ENCODE measurements around the gene CETP.
"Not testable (repeated sequence)": the region's sequence is repeated elsewhere in the genome, so short reads cannot be mapped to it uniquely, and the experiment has no call there.

CETP gene

DNA sequence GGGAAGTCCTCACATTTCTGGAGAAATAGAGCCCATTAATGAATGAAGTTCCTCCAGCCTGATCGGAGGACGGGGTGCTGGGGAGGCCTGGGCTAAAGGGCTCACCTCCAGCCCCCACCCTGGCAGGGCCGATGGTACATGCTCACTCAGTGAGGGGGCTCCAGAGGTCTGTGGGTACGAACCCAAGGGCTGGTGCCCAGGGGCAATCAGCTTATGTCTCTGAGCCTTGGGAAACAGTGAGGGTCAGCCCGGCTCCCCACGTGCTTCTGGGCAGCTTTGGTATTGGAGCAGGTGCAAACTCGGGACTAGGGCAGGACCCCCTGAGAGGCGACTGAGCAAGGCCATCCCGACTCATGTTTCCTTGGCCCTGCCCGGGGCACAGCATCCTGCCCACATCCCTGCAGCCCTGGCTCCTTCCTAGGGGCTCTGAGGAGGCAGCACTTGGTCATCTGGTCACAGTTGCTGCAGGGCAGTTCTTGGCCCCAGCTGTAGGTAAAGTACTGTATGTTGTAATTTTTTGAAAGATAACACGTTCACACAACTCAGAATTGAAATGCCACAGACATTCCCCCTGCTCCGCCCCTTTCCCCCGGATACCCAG lies 969 bp upstream of the CETP start:
- no peak for DNase-seq (ENCODE audit: low read depth)

DNA sequence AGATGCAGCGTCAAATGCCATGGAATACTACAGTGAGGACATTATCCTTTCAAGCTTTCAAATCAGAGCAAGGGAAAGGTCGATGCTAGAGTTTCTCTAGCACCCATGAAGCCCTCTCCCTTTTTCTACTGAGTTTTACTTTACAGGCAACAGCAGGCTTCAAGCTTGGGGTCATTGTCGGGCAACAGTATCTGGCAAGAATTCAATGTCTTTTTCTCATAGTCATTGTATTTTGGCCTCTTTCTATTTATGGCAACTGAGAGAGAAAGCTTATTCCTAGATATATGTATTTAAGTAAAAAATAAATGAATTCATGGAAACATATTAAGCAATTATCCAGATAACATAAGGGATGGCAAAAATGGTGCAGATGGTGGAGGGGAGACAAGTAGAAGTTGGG lies 364 bp upstream of the CETP start:
- DNase-seq (ENCODE audit: low read depth) = no peak

GRCh38 chr16:56964243-56965148 lies 2.7 kb downstream of the CETP start:
- peak; percentile 88 for DNase-seq (ENCODE audit: low read depth)

DNA sequence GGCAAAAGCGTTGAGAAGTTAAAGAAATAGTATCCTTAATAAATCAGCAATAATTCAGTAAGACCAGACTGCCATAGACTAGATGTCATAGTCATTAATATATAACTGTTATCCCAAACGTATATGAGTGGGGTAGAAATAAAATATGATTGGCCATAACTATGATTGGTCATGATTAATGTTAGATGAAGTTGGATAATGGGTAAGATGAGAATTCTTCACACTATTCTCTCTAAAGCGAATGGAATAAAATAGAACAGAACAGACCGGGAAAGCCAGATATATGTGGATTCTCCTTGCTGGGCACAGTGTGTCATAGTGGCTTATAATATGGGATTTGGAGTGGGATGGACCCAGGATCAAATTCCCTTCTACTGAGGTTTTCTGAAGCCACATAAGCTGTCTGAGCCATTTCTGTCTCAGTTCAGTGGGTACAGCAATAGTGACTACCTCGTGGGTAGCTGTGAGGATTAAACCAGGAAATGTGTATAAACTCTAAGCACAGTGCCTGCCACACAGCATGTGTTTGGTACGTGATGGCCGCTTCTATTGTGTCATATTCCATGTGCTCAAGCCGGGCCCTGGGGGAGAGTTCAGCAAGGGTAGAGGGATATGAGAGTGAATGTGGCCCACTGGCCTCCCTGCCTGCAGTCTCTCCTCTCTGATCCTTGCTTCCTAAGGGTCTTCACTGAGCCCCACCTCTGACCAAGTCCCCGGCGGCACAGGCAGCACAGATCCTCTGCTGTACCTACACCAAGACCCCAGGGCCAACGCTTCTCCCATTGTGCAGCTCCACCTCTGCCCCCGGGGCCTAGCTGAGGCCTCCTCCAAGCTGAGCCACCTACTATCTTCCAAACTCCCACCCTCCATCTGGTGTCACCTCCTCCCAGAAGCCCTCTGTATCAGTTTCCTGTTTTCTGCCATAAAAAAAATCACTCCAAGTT lies 3.7 kb downstream of the CETP start:
- no peak for DNase-seq (ENCODE audit: low read depth)

DNA sequence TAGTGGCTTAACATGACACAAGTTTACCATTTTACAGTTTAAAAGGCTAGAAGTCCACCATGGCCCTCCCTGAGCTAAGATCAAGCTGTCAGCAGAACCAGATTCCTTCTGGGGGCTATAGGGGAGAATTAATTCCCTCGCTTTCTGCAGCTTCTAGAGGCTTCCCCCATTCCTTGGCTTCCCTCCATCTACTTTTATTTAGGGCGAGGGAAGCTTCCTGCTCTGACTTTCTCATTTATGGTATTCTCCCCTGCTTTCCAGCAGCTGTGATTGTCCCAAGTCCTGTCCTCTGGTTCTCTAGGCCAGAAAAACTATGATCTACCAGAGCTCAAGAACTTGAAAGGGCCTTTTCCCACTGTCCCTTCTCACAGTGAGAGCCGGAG lies 4.3 kb downstream of the CETP start:
- DNase-seq (ENCODE audit: low read depth) = no peak

DNA sequence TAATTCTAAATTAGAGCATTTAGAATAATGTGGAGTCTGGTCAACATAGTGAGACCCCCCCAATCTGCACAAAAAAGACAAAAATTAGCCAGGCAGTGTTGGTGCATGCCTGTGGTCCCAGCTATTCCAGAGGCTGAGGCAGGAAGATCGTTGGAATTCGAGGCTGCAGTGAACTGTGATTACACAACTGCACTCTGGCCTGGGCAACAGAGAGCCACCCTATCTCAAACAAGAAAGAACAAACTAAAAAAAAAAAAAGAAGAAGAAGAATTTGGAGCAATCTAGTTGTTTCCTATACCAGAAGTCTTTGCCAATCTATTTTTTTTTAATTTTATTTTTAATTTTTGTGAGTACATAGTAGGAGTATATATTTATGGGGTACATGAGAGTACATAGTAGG lies 6.0 kb downstream of the CETP start:
- DNase-seq (ENCODE audit: low read depth) = no peak

GRCh38 chr16:56969769-56970168 lies 8.0 kb downstream of the CETP start:
- DNase-seq (ENCODE audit: low read depth) = no peak

- no peak for DNase-seq (ENCODE audit: low read depth)
These were observed 9.4 kb downstream of the CETP start for GRCh38 chr16:56970934-56971767.

- DNase-seq (ENCODE audit: low read depth) = no peak
These were observed 10.0 kb downstream of the CETP start for GRCh38 chr16:56971768-56972043.

- no peak for DNase-seq (ENCODE audit: low read depth)
These were observed 10.9 kb downstream of the CETP start for GRCh38 chr16:56972403-56973293.

GRCh38 chr16:56973294-56973689 lies 11.5 kb downstream of the CETP start:
- DNase-seq (ENCODE audit: low read depth) = no peak

DNA sequence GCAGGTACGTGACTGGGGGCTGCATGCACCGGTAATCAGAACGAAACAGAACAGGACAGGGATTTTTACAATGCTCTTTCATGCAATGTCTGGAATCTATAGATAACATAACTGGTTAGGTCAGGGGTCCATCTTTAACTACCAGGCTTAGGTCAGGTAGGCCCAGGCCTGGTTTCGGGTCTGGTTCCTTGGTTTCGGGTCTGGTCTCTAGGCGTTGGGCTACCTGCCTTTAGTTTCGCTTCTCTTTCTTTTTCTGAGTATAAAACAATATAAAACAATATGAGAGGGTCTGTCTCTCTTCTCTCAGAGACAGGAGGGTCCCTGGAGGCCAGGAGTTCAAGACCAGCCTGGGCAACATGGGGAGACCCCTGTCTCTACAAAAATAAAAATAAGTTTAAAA lies 12.1 kb downstream of the CETP start:
- DNase-seq (ENCODE audit: low read depth) = not testable (repeated sequence)

DNA sequence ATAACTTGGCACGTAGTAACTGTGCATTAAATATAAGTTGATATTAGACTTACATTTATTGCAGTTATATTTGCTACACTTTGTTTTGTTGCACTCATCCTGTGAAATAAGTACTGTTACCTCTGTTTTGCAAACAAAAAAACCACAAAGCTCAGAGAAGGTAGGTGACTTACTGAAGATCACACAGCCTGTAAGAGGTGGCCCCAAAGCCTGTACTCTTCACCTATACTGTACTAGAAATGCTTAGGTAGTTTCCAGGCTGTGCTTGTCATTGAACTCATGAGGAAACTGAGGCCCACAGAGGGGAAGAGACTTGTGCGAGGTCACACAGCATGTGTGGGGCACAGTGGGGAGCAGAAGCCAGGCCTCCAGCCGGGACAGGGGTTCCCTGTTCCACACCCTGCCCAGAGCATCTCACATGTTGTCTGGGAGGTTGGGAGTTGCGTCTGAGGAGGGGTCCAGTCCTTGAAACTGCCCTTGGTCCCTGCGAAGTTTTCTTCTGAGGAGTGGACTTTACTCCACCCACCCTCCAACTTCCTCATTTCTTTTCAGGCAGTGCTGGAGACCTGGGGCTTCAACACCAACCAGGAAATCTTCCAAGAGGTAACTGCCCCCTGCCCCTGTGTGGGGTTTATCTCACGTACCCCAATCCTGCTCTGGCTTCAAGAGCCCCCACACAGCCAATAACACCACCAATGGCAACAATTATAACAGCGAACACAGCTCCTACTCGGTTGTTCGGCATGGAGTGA lies 13.0 kb downstream of the CETP start:
- DNase-seq (ENCODE audit: low read depth) = no peak

DNA sequence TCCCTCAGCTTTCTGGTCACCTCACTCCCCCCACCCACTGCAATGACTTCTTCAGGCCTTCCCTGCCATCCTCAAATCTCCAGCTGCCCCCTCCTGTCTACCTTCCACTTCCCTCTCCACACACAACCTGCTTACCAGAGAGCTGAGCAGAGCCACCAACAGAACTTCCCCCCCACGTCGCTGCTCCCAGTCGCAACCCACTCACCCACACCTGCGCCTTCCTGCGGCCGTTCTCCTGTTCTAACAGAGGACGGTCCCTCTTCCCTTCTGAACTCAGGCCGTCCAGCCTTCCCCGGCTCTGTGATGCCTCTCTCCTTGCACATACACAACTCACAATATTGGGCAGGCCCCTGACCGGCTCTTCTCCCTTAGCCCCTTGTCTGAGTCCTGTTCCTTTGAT lies 14.0 kb downstream of the CETP start:
- no peak for DNase-seq (ENCODE audit: low read depth)

DNA sequence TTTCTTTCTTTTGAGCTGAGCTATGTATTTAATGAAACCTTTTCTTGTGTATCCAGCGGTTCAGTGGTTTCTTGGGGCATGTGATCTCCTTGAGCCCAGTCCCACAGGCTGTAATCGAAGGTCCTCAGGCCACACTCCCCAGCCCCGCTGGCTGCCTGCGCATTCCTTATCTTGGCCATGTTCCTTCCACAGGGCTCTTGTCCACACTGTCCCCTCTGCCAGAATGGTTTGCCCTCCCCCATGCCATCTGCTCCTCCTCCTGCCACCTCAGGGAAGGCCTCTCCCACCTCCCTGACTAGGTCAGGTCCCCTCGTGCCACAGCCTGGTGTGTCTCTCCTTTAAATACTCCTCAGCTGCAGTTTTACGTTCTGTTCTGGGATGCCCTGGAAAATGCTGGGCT lies 15.5 kb downstream of the CETP start:
- no peak for DNase-seq (ENCODE audit: low read depth)

DNA sequence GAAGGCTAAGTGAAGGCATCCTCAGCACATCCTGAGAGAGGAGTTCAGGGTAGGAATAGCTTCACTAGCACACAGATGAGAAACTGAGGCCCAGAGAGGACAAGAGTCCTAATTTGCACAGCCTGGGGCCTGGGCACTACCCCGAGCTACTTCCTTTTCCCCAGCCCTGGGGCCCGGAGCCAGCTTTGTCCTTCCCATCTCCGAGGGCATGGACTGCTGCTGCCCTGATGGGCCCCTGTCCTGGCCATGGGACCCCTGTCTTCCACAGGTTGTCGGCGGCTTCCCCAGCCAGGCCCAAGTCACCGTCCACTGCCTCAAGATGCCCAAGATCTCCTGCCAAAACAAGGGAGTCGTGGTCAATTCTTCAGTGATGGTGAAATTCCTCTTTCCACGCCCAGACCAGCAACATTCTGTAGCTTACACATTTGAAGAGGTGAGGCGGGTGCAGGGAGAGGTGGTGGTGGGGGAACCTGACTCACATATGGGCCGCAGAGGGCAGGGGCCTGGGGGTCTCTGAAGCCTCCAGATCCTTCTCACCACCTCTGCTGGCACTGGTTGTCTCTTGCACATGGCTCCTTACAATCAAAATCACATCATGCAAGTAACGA lies 16.2 kb downstream of the CETP start:
- no peak for DNase-seq (ENCODE audit: low read depth)

GRCh38 chr16:56980201-56980535 lies 18.4 kb downstream of the CETP start:
- DNase-seq (ENCODE audit: low read depth) = no peak

GRCh38 chr16:56980792-56981724 lies 19.3 kb downstream of the CETP start:
- no peak for DNase-seq (ENCODE audit: low read depth)

Measured in stimulated activated CD4-positive, alpha-beta T cell treated with anti-CD3 and anti-CD28 coated beads, Interleukin-2, amount 100 ng/mL, for 4 hours (primary cell).